Activated naive CD4-positive, alpha-beta T cell treated with Interleukin-2 at 50 U/mL for 16 hours (primary cell): ENCODE measurements around the gene POLR3E.
A peak's percentile ranks its signal among the peaks of the same experiment; 100 is the strongest.
"Not testable (repeated sequence)": the region's sequence is repeated elsewhere in the genome, so short reads cannot be mapped to it uniquely, and the experiment has no call there.

Source experiments
- DNase-seq: peaks from one replicate; pipeline ENCODE4 v3.0.0-alpha.2; 2020

POLR3E gene

GRCh38 chr16:22368200-22368826 is 71.1 kb downstream of the POLR3E start:
- not testable (repeated sequence) for DNase-seq

GRCh38 chr16:22369221-22369811 is 72.1 kb downstream of the POLR3E start:
- no peak for DNase-seq

- DNase-seq = no peak
These were observed 73.0 kb downstream of the POLR3E start for GRCh38 chr16:22370038-22370820.

GRCh38 chr16:22372882-22373661 is 75.9 kb downstream of the POLR3E start:
- DNase-seq = no peak

GRCh38 chr16:22373662-22374310 is 76.6 kb downstream of the POLR3E start:
- DNase-seq = peak; percentile 45

- peak; percentile 99 for DNase-seq
These were observed 77.3 kb downstream of the POLR3E start, which contains the start of gene CDR2 for GRCh38 chr16:22374311-22375116. Gene CDR2, minus strand, starts transcription at chr16:22374619. Its CDS starts 310 bp downstream, at chr16:22374309.

- no peak for DNase-seq
These were observed 78.1 kb downstream of the POLR3E start for GRCh38 chr16:22375117-22375962.

- DNase-seq = no peak
These were observed 78.9 kb downstream of the POLR3E start for GRCh38 chr16:22375963-22376640.

GRCh38 chr16:22379656-22380055 is 82.4 kb downstream of the POLR3E start:
- DNase-seq = no peak

GRCh38 chr16:22380529-22380928 is 83.3 kb downstream of the POLR3E start:
- no peak for DNase-seq

- no peak for DNase-seq
These were observed 84.2 kb downstream of the POLR3E start for GRCh38 chr16:22381392-22381791.

- no peak for DNase-seq
These were observed 86.6 kb downstream of the POLR3E start for GRCh38 chr16:22383827-22384226.
